DMS 273 treated with DMSO at 0.1 percent for 48 hours (cell line): ENCODE data around the gene PTPRE.

Experiments
- DNase-seq: peaks from one replicate; lab custom pipeline; 2025; lab: John Stamatoyannopoulos, UW

PTPRE gene

GRCh38 chr10:128026615-128027300 lies 119.9 kb downstream of the PTPRE start:
- no peak for DNase-seq

DNA sequence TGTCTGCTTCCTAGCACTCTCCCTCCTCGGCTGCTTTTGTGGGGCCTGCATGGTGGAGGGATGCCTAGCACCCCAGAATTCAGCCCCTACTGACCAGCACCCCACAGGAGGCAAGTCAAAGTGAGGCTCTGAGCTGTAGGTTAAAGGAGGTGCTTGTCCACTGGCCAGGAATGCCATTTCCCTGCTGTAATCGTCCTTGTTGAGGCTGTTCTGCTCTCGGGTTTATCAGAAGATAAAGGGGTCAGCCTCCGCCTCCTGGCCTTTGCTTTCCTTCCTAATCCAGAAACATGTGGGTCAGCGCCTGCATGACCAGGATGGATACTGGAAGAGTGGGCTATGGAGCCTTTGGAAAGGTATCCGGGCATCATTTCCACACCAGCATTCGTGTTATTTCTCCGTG lies 120.4 kb downstream of the PTPRE start:
- DNase-seq, result no peak

GRCh38 chr10:128027822-128028507 lies 121.1 kb downstream of the PTPRE start:
- DNase-seq, result no peak

- DNase-seq, result no peak
Measured at GRCh38 chr10:128028508-128029289, 121.8 kb downstream of the PTPRE start.

DNA sequence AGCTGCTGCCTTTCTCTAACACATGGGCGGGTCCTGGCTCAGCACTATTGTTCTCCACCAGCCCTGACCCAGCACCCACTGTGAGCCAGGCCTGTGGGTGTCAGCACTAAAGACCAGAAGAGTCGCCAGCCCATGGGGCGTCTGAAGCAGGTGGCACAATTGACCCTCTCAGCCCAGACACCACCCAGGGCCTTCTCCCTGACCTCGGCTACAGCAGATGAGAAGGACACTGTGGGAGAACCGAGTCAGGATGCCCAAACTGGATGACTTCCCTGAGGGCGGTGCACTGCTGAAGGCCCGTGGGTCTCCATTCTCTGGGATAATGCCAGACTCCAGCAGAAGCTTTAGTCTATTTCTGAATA lies 122.4 kb downstream of the PTPRE start:
- no peak for DNase-seq

- no peak for DNase-seq
Measured at GRCh38 chr10:128029731-128030369, 122.9 kb downstream of the PTPRE start.

- DNase-seq, result no peak
Measured at GRCh38 chr10:128030498-128031072, 123.7 kb downstream of the PTPRE start.

GRCh38 chr10:128031216-128031615 lies 124.3 kb downstream of the PTPRE start:
- no peak for DNase-seq

DNA sequence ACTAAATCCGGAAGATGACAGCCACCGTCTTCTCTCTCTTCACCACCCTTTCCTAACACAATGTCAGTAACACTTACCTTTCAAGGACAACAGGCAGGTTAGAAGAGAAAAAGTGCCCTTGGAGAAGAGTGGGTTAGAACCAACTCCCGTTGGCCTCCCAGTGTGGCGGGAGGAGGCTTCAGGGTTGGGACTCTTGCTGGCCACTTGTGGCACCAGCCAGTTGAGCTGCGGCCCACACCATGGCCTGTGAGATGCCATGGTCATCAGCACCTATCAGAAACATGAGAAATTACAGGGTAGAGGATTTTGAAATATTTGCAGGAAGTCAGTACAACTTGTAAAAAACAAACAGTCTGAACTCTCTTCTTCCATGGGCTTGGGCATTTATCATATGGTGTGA lies 125.6 kb downstream of the PTPRE start:
- no peak for DNase-seq

- DNase-seq, result no peak
Measured at GRCh38 chr10:128035557-128035973, 128.7 kb downstream of the PTPRE start.

DNA sequence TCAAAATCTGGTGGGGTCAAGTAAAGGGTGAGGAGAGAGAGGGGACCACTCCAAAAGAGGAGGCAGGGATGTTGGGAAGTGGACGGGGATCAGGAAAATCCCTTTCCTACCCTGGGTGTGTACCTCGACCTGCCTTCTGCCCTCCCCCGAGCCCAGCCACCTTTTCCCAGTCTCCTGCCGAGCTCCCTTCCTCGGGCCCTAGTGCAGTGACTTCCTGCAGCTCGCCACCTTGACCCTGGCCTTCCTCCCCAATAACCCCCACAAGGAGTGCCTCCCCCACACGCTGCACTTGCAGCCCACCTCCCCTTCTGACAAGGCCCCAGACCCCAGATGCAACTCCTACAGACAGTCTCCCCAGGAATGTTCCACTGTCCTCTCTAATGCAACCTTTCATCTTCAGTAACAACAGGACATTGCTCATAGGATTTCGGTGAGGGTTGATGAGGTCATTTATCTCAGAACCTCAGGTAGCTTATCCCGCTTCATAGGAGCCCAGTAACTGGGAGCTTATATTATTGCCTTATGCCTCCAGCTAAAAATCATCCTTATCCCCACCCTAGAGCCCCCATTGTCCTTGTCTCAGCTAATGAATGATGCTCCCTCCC lies 129.2 kb downstream of the PTPRE start:
- DNase-seq, result no peak

GRCh38 chr10:128036746-128037543 lies 130.0 kb downstream of the PTPRE start:
- DNase-seq, result no peak

GRCh38 chr10:128040096-128040495 lies 133.2 kb downstream of the PTPRE start:
- no peak for DNase-seq

- no peak for DNase-seq
Measured at GRCh38 chr10:128040681-128041080, 133.8 kb downstream of the PTPRE start.

- DNase-seq, result no peak
Measured at GRCh38 chr10:128042131-128042610, 135.3 kb downstream of the PTPRE start.

GRCh38 chr10:128043259-128044045 lies 136.5 kb downstream of the PTPRE start:
- no peak for DNase-seq

- DNase-seq, result no peak
Measured at GRCh38 chr10:128044186-128044585, 137.3 kb downstream of the PTPRE start.

- no peak for DNase-seq
Measured at GRCh38 chr10:128044961-128045832, 138.3 kb downstream of the PTPRE start.

GRCh38 chr10:128045833-128046120 lies 138.9 kb downstream of the PTPRE start:
- DNase-seq, result no peak
